Endodermal cell (in vitro differentiated cells): ENCODE measurements around the gene GMPPB. TPM values are rescaled to one million over a fixed set of nuclear protein-coding genes. Genes with fewer than 3 reads are reported as not detected.
"Not testable (repeated sequence)": the region's sequence is repeated elsewhere in the genome, so short reads cannot be mapped to it uniquely, and the experiment has no call there.

Experiments used
- DNase-seq: peaks from one replicate; pipeline ENCODE4 v3.0.0-alpha.2; 2017
- H3K27ac ChIP-seq: 2 replicates; pipeline ENCODE4 v1.5.1; 2013; ENCODE audit warnings: mild to moderate bottlenecking, low read depth, low read length, moderate library complexity
- H3K27me3 ChIP-seq: 2 replicates; pipeline ENCODE4 v1.6.1; 2013; ENCODE audit warnings: mild to moderate bottlenecking, low read length, moderate library complexity; ENCODE audit not compliant: insufficient read depth, control insufficient read depth, poor library complexity, severe bottlenecking
- H3K36me3 ChIP-seq: 2 replicates; pipeline ENCODE4 v1.7.0; 2013; ENCODE audit warnings: mild to moderate bottlenecking, low read length, moderate library complexity; ENCODE audit not compliant: control insufficient read depth, insufficient read depth
- H3K4me1 ChIP-seq: one replicate; pipeline ENCODE4 v1.7.0; 2013; ENCODE audit warnings: low read length; ENCODE audit not compliant: control insufficient read depth, insufficient read depth
- H3K4me3 ChIP-seq: 2 replicates; pipeline ENCODE4 v1.5.1; 2013; ENCODE audit warnings: mild to moderate bottlenecking, low read length, moderate library complexity
- H3K9ac ChIP-seq: 2 replicates; pipeline ENCODE4 v1.6.1; 2013; ENCODE audit warnings: mild to moderate bottlenecking, low read length, moderate library complexity; ENCODE audit not compliant: poor library complexity, severe bottlenecking; ENCODE audit errors: extremely low read depth
- H3K9me3 ChIP-seq: 2 replicates; pipeline ENCODE4 v1.6.1; 2013; ENCODE audit warnings: mild to moderate bottlenecking, low read length, moderate library complexity; ENCODE audit not compliant: control insufficient read depth
- H3K27ac Mint-ChIP-seq: 2 replicates; pipeline ENCODE4 v1.8.0; 2020; ENCODE audit warnings: mixed read lengths
- H3K27me3 Mint-ChIP-seq: 2 replicates; pipeline ENCODE4 v1.8.0; 2021; ENCODE audit warnings: mild to moderate bottlenecking, mixed read lengths; ENCODE audit not compliant: insufficient read depth
- H3K36me3 Mint-ChIP-seq: 2 replicates; pipeline ENCODE4 v1.8.0; 2020; ENCODE audit warnings: low read depth, mixed read lengths
- H3K4me1 Mint-ChIP-seq: 2 replicates; pipeline ENCODE4 v1.8.0; 2020; ENCODE audit warnings: mixed read lengths
- H3K4me3 Mint-ChIP-seq: 2 replicates; pipeline ENCODE4 v1.8.0; 2020; ENCODE audit warnings: mild to moderate bottlenecking, moderate library complexity, mixed read lengths
- H3K9me3 Mint-ChIP-seq: 2 replicates; pipeline ENCODE4 v1.8.0; 2020; ENCODE audit warnings: mild to moderate bottlenecking, mixed read lengths
- WGBS, 2 experiments: methylation state at CpG; one replicate each; pipeline versions ENCODE4 v1.1.5 to v1.1.7; 2013; ENCODE audit warnings: missing lambda C conversion rate in 2 of 2, mixed read lengths in 1 of 2; ENCODE audit not compliant: insufficient coverage in 1 of 2, insufficient read length in 1 of 2; 5-methylcytosine and 5-hydroxymethylcytosine counted together
- total RNA-seq, 2 donors: library from RNA; stranded (reverse); fragmentation: NEBNext Ultra II Directional in 1 of 2; extraction: Animal tissue kit (Norgen Biotek cat#: 25700) in 1 of 2; gene quantifications; 2 replicates in 1 of 2; 3 replicates in 1 of 2; pipeline ENCODE4 v1.2.1, GENCODE V29; 2021
- TF ChIP-seq, protein P1 (sequence below): fragments of 200-600 bp; sonication (generic); conservative IDR thresholded peaks from 2 replicates; pipeline ENCODE4 v1.5.0; 2021; ENCODE audit warnings: antibody characterized with exemption, mild to moderate bottlenecking

The GMPPB gene
- total RNA-seq, 2 donors from 2014 or later = 35.5 to 38.2 TPM

- no peaks in the 10 kb centered on the region for H3K4me1 Mint-ChIP-seq
- H3K36me3 ChIP-seq = peaks cover 40% of the 10 kb centered on the region
- H3K9me3 Mint-ChIP-seq = no peaks in the 10 kb centered on the region
- TF ChIP-seq, protein P1, sequence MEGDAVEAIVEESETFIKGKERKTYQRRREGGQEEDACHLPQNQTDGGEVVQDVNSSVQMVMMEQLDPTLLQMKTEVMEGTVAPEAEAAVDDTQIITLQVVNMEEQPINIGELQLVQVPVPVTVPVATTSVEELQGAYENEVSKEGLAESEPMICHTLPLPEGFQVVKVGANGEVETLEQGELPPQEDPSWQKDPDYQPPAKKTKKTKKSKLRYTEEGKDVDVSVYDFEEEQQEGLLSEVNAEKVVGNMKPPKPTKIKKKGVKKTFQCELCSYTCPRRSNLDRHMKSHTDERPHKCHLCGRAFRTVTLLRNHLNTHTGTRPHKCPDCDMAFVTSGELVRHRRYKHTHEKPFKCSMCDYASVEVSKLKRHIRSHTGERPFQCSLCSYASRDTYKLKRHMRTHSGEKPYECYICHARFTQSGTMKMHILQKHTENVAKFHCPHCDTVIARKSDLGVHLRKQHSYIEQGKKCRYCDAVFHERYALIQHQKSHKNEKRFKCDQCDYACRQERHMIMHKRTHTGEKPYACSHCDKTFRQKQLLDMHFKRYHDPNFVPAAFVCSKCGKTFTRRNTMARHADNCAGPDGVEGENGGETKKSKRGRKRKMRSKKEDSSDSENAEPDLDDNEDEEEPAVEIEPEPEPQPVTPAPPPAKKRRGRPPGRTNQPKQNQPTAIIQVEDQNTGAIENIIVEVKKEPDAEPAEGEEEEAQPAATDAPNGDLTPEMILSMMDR = no peak
- H3K27me3 ChIP-seq = no peaks in the 10 kb centered on the region
- H3K9me3 ChIP-seq = no peaks in the 10 kb centered on the region
- DNase-seq = no peak
- H3K4me3 ChIP-seq = no peak overlapping the region
- no peaks in the 10 kb centered on the region for H3K27me3 Mint-ChIP-seq
- H3K4me1 ChIP-seq = no peaks in the 10 kb centered on the region
- WGBS, 2 experiments = 84 to 96% methylated on average over 3 to 4 of the region's 4 CpGs
- peaks cover 30% of the 10 kb centered on the region for H3K36me3 Mint-ChIP-seq
- H3K27ac Mint-ChIP-seq = peak overlapping the region; percentile 87
- no peak overlapping the region for H3K27ac ChIP-seq
- H3K4me3 Mint-ChIP-seq = no peak overlapping the region
- H3K9ac ChIP-seq = no peak overlapping the region
These were observed 26.3 kb upstream of the GMPPB start for GRCh38 chr3:49750056-49750455.

- H3K27me3 ChIP-seq, H3K4me1 ChIP-seq, H3K9me3 ChIP-seq, DNase-seq, H3K27me3 Mint-ChIP-seq, H3K4me1 Mint-ChIP-seq, H3K9me3 Mint-ChIP-seq, H3K4me3 ChIP-seq, H3K27ac ChIP-seq, H3K9ac ChIP-seq, H3K4me3 Mint-ChIP-seq: not testable (repeated sequence)
- 89 to 95% methylated on average over 5 of the region's 5 CpGs for WGBS, 2 experiments
- H3K36me3 ChIP-seq = peaks cover 48% of the 10 kb centered on the region
- H3K36me3 Mint-ChIP-seq = peaks cover 32% of the 10 kb centered on the region
- peak overlapping the region; percentile 21 for H3K27ac Mint-ChIP-seq
These were observed 25.1 kb upstream of the GMPPB start for GRCh38 chr3:49748874-49749273.

- no peaks in the 10 kb centered on the region for H3K27me3 Mint-ChIP-seq
- H3K36me3 Mint-ChIP-seq = peaks cover 31% of the 10 kb centered on the region
- Histone ChIP-seq H3K9ac (no peak overlapping the region), H3K36me3 (peaks cover 48% of the 10 kb centered on the region), H3K4me3 (no peak overlapping the region), H3K27me3 (no peaks in the 10 kb centered on the region), H3K4me1 (no peaks in the 10 kb centered on the region), H3K9me3 (no peaks in the 10 kb centered on the region), H3K27ac (peak overlapping the region; percentile 32)
- WGBS, 2 experiments = 95 to 96% methylated on average over 11 to 13 of the region's 13 CpGs
- no peaks in the 10 kb centered on the region for H3K4me1 Mint-ChIP-seq
- H3K27ac Mint-ChIP-seq = peak overlapping the region; percentile 22
- no peaks in the 10 kb centered on the region for H3K9me3 Mint-ChIP-seq
- H3K4me3 Mint-ChIP-seq = no peak overlapping the region
- DNase-seq = no peak
- TF ChIP-seq, protein P1 = no peak
These were observed 24.2 kb upstream of the GMPPB start for GRCh38 chr3:49747792-49748480.
